Measurements from ENCODE around the gene RCVRN.

Gene RCVRN

GRCh38 chr17:9940841-9941240 lies 35.8 kb upstream of the RCVRN start:
- H3K23ac ChIP-seq (ENCODE audit: low read length in 2 of 2) = no peak overlapping the region
- DNase-seq = no peak
- H3K36me3 ChIP-seq (ENCODE audit: control insufficient read depth in 1 of 2, insufficient read depth in 2 of 2, low read depth in 1 of 2, low read length in 2 of 2) = peaks cover 37 to 88% of the 10 kb centered on the region in 2 experiments
- no peak overlapping the region for H2AFZ ChIP-seq (ENCODE audit: low read depth, low read length)
- no peak overlapping the region for H3K4me3 ChIP-seq (ENCODE audit: insufficient read depth in 1 of 2, low read depth in 1 of 2, low read length in 2 of 2)
- no peak overlapping the region for H2AK5ac ChIP-seq (ENCODE audit: low read length, severe bottlenecking)
- no peak overlapping the region for H3K9ac ChIP-seq (ENCODE audit: low read length)
- no peaks in the 10 kb centered on the region for H3K4me1 ChIP-seq (ENCODE audit: control insufficient read depth, insufficient read depth, low read depth, low read length)
- H3K4me2 ChIP-seq (ENCODE audit: low read length, poor library complexity, severe bottlenecking) = no peak overlapping the region
- peaks cover 10% of the 10 kb centered on the region for H3K9me3 ChIP-seq (ENCODE audit: control insufficient read depth, low read length)
- H3K14ac ChIP-seq (ENCODE audit: low read length in 2 of 2) = no peak overlapping the region
- WGBS = 91% methylated on average over 9 of the region's 9 CpGs
- no peak overlapping the region for H4K91ac ChIP-seq (ENCODE audit: low read length)
- H3K79me1 ChIP-seq (replicated peaks; ENCODE audit: low read length, poor library complexity, severe bottlenecking) = no peaks in the 10 kb centered on the region
- no peak overlapping the region for H2BK15ac ChIP-seq (ENCODE audit: low read depth, poor library complexity, severe bottlenecking)
- no peak overlapping the region for H3K27ac ChIP-seq (ENCODE audit: low read length, poor library complexity, severe bottlenecking)
- H2BK120ac ChIP-seq (ENCODE audit: low read depth, low read length) = no peak overlapping the region
- H3K27me3 ChIP-seq (ENCODE audit: control insufficient read depth in 1 of 2, insufficient read depth in 1 of 2, low read length in 2 of 2) = no peaks in the 10 kb centered on the region
- H3K4ac ChIP-seq (ENCODE audit: low read depth in 1 of 2, low read length in 2 of 2) = no peak overlapping the region
- H3K18ac ChIP-seq (ENCODE audit: low read depth in 1 of 2, low read length in 2 of 2) = no peak overlapping the region
- H2BK5ac ChIP-seq (ENCODE audit: low read depth, low read length, poor library complexity, severe bottlenecking) = no peak overlapping the region
- H2BK12ac ChIP-seq (ENCODE audit: low read length in 2 of 2) = no peak overlapping the region
- no peak overlapping the region for H4K8ac ChIP-seq (ENCODE audit: low read length)

DNA sequence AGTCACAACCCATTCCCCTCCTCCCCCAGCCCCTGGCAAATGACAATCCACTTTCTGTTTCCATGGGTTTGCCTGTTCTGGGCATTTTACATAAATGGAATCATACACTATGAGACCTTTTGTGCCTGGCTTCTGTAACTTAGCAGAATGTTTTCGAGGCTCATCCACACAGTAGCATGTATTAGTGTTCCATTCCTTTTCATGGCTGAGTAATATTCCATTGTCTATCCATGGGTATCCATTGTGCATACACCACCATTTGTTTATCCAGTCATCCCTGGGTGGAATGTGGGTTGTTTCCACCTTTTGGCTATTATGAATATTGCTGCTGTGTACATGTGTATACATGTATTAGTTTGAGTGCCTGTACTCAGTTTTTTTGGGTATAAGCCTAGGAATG lies 33.7 kb upstream of the RCVRN start:
- Histone ChIP-seq H3K27me3 (ENCODE audit: control insufficient read depth in 1 of 2, insufficient read depth in 1 of 2, low read length in 2 of 2) (no peaks in the 10 kb centered on the region), H3K9me3 (ENCODE audit: control insufficient read depth, low read length) (peaks cover 10% of the 10 kb centered on the region), H4K8ac (ENCODE audit: low read length) (no peak overlapping the region), H3K18ac (ENCODE audit: low read depth in 1 of 2, low read length in 2 of 2) (no peak overlapping the region), H3K79me1 (replicated peaks; ENCODE audit: low read length, poor library complexity, severe bottlenecking) (no peaks in the 10 kb centered on the region), H3K9ac (ENCODE audit: low read length) (no peak overlapping the region), H3K27ac (ENCODE audit: low read length, poor library complexity, severe bottlenecking) (no peak overlapping the region), H2AK5ac (ENCODE audit: low read length, severe bottlenecking) (no peak overlapping the region), H3K23ac (ENCODE audit: low read length in 2 of 2) (no peak overlapping the region), H3K4me2 (ENCODE audit: low read length, poor library complexity, severe bottlenecking) (no peak overlapping the region), H3K4me3 (ENCODE audit: insufficient read depth in 1 of 2, low read depth in 1 of 2, low read length in 2 of 2) (no peak overlapping the region), H2BK120ac (ENCODE audit: low read depth, low read length) (no peak overlapping the region), H2BK5ac (ENCODE audit: low read depth, low read length, poor library complexity, severe bottlenecking) (no peak overlapping the region), H2BK15ac (ENCODE audit: low read depth, poor library complexity, severe bottlenecking) (no peak overlapping the region), H3K36me3 (ENCODE audit: control insufficient read depth in 1 of 2, insufficient read depth in 2 of 2, low read depth in 1 of 2, low read length in 2 of 2) (peaks cover 47 to 84% of the 10 kb centered on the region in 2 experiments), H2AFZ (ENCODE audit: low read depth, low read length) (no peak overlapping the region), H3K14ac (ENCODE audit: low read length in 2 of 2) (no peak overlapping the region), H3K4me1 (ENCODE audit: control insufficient read depth, insufficient read depth, low read depth, low read length) (peaks cover 2% of the 10 kb centered on the region), H2BK12ac (ENCODE audit: low read length in 2 of 2) (no peak overlapping the region), H4K91ac (ENCODE audit: low read length) (no peak overlapping the region), H3K4ac (ENCODE audit: low read depth in 1 of 2, low read length in 2 of 2) (no peak overlapping the region)
- DNase-seq = no peak
- 90% methylated on average over 1 of the region's 1 CpG for WGBS

DNA sequence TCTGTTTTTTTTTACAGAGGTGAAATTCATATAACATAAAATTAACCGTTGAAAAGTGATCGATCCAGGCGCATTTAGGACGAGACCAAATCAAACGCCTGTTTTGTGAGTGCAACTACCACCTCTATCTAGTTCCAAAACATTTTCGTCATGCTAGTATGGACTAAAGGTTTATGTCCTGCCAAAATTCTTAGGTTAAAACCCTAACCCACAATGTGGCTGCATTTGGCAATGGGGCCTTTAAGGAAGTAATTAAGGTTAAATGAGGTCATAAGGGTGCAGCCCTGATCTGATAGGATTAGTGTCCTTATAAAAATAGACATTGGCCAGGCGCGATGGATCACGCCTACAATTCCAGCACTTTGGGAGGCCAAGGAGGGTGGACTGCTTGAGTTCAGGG lies 32.8 kb upstream of the RCVRN start:
- Histone ChIP-seq H3K27me3 (ENCODE audit: control insufficient read depth in 1 of 2, insufficient read depth in 1 of 2, low read length in 2 of 2) (no peaks in the 10 kb centered on the region), H3K4ac (ENCODE audit: low read depth in 1 of 2, low read length in 2 of 2) (no peak overlapping the region), H2BK120ac (ENCODE audit: low read depth, low read length) (no peak overlapping the region), H3K79me1 (replicated peaks; ENCODE audit: low read length, poor library complexity, severe bottlenecking) (no peaks in the 10 kb centered on the region), H3K18ac (ENCODE audit: low read depth in 1 of 2, low read length in 2 of 2) (no peak overlapping the region), H2BK15ac (ENCODE audit: low read depth, poor library complexity, severe bottlenecking) (no peak overlapping the region), H3K23ac (ENCODE audit: low read length in 2 of 2) (no peak overlapping the region), H3K27ac (ENCODE audit: low read length, poor library complexity, severe bottlenecking) (no peak overlapping the region), H2BK5ac (ENCODE audit: low read depth, low read length, poor library complexity, severe bottlenecking) (no peak overlapping the region), H3K4me2 (ENCODE audit: low read length, poor library complexity, severe bottlenecking) (no peak overlapping the region), H4K91ac (ENCODE audit: low read length) (no peak overlapping the region), H2BK12ac (ENCODE audit: low read length in 2 of 2) (no peak overlapping the region), H4K8ac (ENCODE audit: low read length) (no peak overlapping the region), H3K36me3 (ENCODE audit: control insufficient read depth in 1 of 2, insufficient read depth in 2 of 2, low read depth in 1 of 2, low read length in 2 of 2) (peaks cover 41 to 83% of the 10 kb centered on the region in 2 experiments), H2AFZ (ENCODE audit: low read depth, low read length) (no peak overlapping the region), H3K9ac (ENCODE audit: low read length) (peak overlapping the region; percentile 5), H3K4me3 (ENCODE audit: insufficient read depth in 1 of 2, low read depth in 1 of 2, low read length in 2 of 2) (no peak overlapping the region), H2AK5ac (ENCODE audit: low read length, severe bottlenecking) (no peak overlapping the region), H3K14ac (ENCODE audit: low read length in 2 of 2) (no peak overlapping the region), H3K9me3 (ENCODE audit: control insufficient read depth, low read length) (peaks cover 10% of the 10 kb centered on the region), H3K4me1 (ENCODE audit: control insufficient read depth, insufficient read depth, low read depth, low read length) (peaks cover 2% of the 10 kb centered on the region)
- 95% methylated on average over 8 of the region's 9 CpGs for WGBS
- no peak for DNase-seq

GRCh38 chr17:9937241-9937761 lies 32.2 kb upstream of the RCVRN start:
- H2BK15ac ChIP-seq (ENCODE audit: low read depth, poor library complexity, severe bottlenecking) = no peak overlapping the region
- no peak overlapping the region for H2AK5ac ChIP-seq (ENCODE audit: low read length, severe bottlenecking)
- H3K14ac ChIP-seq (ENCODE audit: low read length in 2 of 2) = no peak overlapping the region
- no peak overlapping the region for H2BK12ac ChIP-seq (ENCODE audit: low read length in 2 of 2)
- H4K91ac ChIP-seq (ENCODE audit: low read length) = no peak overlapping the region
- no peak overlapping the region for H3K18ac ChIP-seq (ENCODE audit: low read depth in 1 of 2, low read length in 2 of 2)
- H2AFZ ChIP-seq (ENCODE audit: low read depth, low read length) = no peak overlapping the region
- H3K4me1 ChIP-seq (ENCODE audit: control insufficient read depth, insufficient read depth, low read depth, low read length) = peaks cover 2% of the 10 kb centered on the region
- H3K4me3 ChIP-seq (ENCODE audit: insufficient read depth in 1 of 2, low read depth in 1 of 2, low read length in 2 of 2) = no peak overlapping the region
- no peak overlapping the region for H2BK120ac ChIP-seq (ENCODE audit: low read depth, low read length)
- no peak overlapping the region for H4K8ac ChIP-seq (ENCODE audit: low read length)
- no peaks in the 10 kb centered on the region for H3K79me1 ChIP-seq (replicated peaks; ENCODE audit: low read length, poor library complexity, severe bottlenecking)
- H2BK5ac ChIP-seq (ENCODE audit: low read depth, low read length, poor library complexity, severe bottlenecking) = no peak overlapping the region
- no peak overlapping the region for H3K23ac ChIP-seq (ENCODE audit: low read length in 2 of 2)
- H3K4ac ChIP-seq (ENCODE audit: low read depth in 1 of 2, low read length in 2 of 2) = no peak overlapping the region
- no peak for DNase-seq
- H3K36me3 ChIP-seq (ENCODE audit: control insufficient read depth in 1 of 2, insufficient read depth in 2 of 2, low read depth in 1 of 2, low read length in 2 of 2) = peaks cover 41 to 81% of the 10 kb centered on the region in 2 experiments
- H3K27me3 ChIP-seq (ENCODE audit: control insufficient read depth in 1 of 2, insufficient read depth in 1 of 2, low read length in 2 of 2) = no peaks in the 10 kb centered on the region
- peak overlapping the region; percentile 5 for H3K9ac ChIP-seq (ENCODE audit: low read length)
- no peak overlapping the region for H3K27ac ChIP-seq (ENCODE audit: low read length, poor library complexity, severe bottlenecking)
- H3K9me3 ChIP-seq (ENCODE audit: control insufficient read depth, low read length) = peaks cover 10% of the 10 kb centered on the region
- no peak overlapping the region for H3K4me2 ChIP-seq (ENCODE audit: low read length, poor library complexity, severe bottlenecking)
- 89% methylated on average over 13 of the region's 13 CpGs for WGBS
